ENCODE results near the gene GRIP1.

DNA sequence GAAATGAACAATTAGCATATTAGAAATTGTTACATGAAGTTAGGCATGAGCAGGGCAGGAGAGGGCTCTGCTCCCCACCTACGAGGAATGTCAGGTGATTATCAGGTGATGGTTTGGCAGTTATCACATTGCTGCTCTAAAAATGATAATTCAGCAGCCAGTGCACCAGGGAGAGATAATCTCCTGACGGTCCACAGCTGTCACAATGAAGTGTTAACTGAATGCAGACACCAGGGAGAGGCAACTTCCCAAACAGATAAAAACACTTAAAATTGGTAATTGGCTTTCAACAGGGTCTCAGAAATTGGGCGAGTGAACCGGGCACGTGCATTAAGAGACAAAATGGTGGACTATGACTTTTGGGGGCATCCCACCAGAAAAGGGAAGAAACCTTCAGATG lies 176.0 kb downstream of the GRIP1 start:
- TF ChIP-seq, protein P1, sequence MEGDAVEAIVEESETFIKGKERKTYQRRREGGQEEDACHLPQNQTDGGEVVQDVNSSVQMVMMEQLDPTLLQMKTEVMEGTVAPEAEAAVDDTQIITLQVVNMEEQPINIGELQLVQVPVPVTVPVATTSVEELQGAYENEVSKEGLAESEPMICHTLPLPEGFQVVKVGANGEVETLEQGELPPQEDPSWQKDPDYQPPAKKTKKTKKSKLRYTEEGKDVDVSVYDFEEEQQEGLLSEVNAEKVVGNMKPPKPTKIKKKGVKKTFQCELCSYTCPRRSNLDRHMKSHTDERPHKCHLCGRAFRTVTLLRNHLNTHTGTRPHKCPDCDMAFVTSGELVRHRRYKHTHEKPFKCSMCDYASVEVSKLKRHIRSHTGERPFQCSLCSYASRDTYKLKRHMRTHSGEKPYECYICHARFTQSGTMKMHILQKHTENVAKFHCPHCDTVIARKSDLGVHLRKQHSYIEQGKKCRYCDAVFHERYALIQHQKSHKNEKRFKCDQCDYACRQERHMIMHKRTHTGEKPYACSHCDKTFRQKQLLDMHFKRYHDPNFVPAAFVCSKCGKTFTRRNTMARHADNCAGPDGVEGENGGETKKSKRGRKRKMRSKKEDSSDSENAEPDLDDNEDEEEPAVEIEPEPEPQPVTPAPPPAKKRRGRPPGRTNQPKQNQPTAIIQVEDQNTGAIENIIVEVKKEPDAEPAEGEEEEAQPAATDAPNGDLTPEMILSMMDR (IDR thresholded peaks at IDR 0.05; ENCODE audit: low read depth, low read length, poor library complexity, severe bottlenecking): no peak
- TF ChIP-seq EZH2phosphoT487 (IDR thresholded peaks at IDR 0.05; ENCODE audit: borderline replicate concordance, low read length): no peak
